IMR-90 (cell line): ENCODE results near the gene PAX5. TPM values are rescaled to one million over a fixed set of nuclear protein-coding genes. Genes with fewer than 3 reads are reported as not detected.

Experiments used
- ATAC-seq: fragments of 200-7000 bp; cut with Tn5 transposase; 2 replicates; pipeline ENCODE4 v1.9.1; 2020; ENCODE audit warnings: low read depth, mild to moderate bottlenecking, moderate library complexity
- BruUV-seq: library from RNA; stranded (reverse); fragments of 400-500 nt; replicated peaks from 2 replicates; lab custom pipeline; 2021; lab: Mats Ljungman, UMichigan
- CTCF ChIA-PET: fragments of 300-600 bp; formaldehyde crosslinking; extraction: SDS; loops from one replicate; lab custom pipeline; 2021; ENCODE audit warnings: antibody characterized with exemption; lab: Yijun Ruan, JAX
- POLR2A ChIA-PET: fragments of 300-600 bp; sonication (Branson Sonifier 250); formaldehyde crosslinking; loops from one replicate; lab custom pipeline; 2022; ENCODE audit warnings: antibody characterized with exemption; ENCODE audit not compliant: unreplicated experiment; lab: Charles Lee
- DNase-seq: peaks from one replicate; pipeline ENCODE4 v3.0.0; 2013
- H2AFZ ChIP-seq: replicated peaks from 2 replicates; pipeline ENCODE3; 2013; ENCODE audit warnings: low read length, mild to moderate bottlenecking; ENCODE audit not compliant: poor library complexity
- H2AK5ac ChIP-seq: 2 replicates; pipeline ENCODE4 v1.6.1; 2013; ENCODE audit warnings: low read depth, low read length, inconsistent platforms
- H2AK9ac ChIP-seq: replicated peaks from 2 replicates; pipeline ENCODE3; 2013; ENCODE audit warnings: mild to moderate bottlenecking, low read depth, low read length, moderate library complexity; ENCODE audit not compliant: poor library complexity
- H2BK120ac ChIP-seq: 2 replicates; pipeline ENCODE4 v1.6.1; 2013; ENCODE audit warnings: low read depth, low read length, inconsistent platforms
- H2BK15ac ChIP-seq: 3 replicates; pipeline ENCODE4 v1.6.1; 2013; ENCODE audit warnings: low read depth, low read length, inconsistent platforms
- H2BK20ac ChIP-seq: 2 replicates; pipeline ENCODE4 v1.6.1; 2013; ENCODE audit warnings: low read depth, mild to moderate bottlenecking, inconsistent platforms, low read length, moderate library complexity
- H2BK5ac ChIP-seq: 2 replicates; pipeline ENCODE4 v1.6.1; 2013; ENCODE audit warnings: mild to moderate bottlenecking, low read depth, low read length, inconsistent platforms; ENCODE audit not compliant: poor library complexity, severe bottlenecking
- H3K14ac ChIP-seq: replicated peaks from 2 replicates; pipeline ENCODE4 v1.6.1; 2013; ENCODE audit warnings: low read depth, low read length, inconsistent platforms
- H3K18ac ChIP-seq: 2 replicates; pipeline ENCODE4 v1.6.1; 2013; ENCODE audit warnings: low read depth, low read length, control low read depth
- H3K23ac ChIP-seq: 2 replicates; pipeline ENCODE4 v1.6.1; 2013; ENCODE audit warnings: low read depth, low read length, inconsistent platforms
- H3K27ac ChIP-seq: 2 replicates; pipeline ENCODE4 v1.5.1; 2013; ENCODE audit warnings: mild to moderate bottlenecking, control low read depth, low read length; ENCODE audit not compliant: insufficient read depth
- H3K27me3 ChIP-seq: 2 replicates; pipeline ENCODE4 v1.6.1; 2013; ENCODE audit warnings: low read length; ENCODE audit not compliant: control insufficient read depth, insufficient read depth
- H3K36me3 ChIP-seq: 2 replicates; pipeline ENCODE4 v1.6.1; 2013; ENCODE audit warnings: low read length, mixed read lengths; ENCODE audit not compliant: control insufficient read depth, insufficient read depth
- H3K4ac ChIP-seq: 2 replicates; pipeline ENCODE4 v1.6.1; 2013; ENCODE audit warnings: low read depth, low read length, inconsistent platforms
- H3K4me1 ChIP-seq: 2 replicates; pipeline ENCODE4 v1.6.1; 2013; ENCODE audit warnings: low read length, mixed read lengths; ENCODE audit not compliant: control insufficient read depth, insufficient read depth
- H3K4me2 ChIP-seq: 2 replicates; pipeline ENCODE4 v1.6.1; 2013; ENCODE audit warnings: low read depth, mild to moderate bottlenecking, control low read depth, low read length, moderate library complexity
- H3K4me3 ChIP-seq: 2 replicates; pipeline ENCODE4 v1.5.1; 2013; ENCODE audit warnings: low read depth, mild to moderate bottlenecking, control low read depth, low read length, moderate library complexity; ENCODE audit not compliant: insufficient read depth
- H3K56ac ChIP-seq: 2 replicates; pipeline ENCODE4 v1.6.1; 2013; ENCODE audit warnings: low read length, inconsistent platforms; ENCODE audit not compliant: insufficient read depth; ENCODE audit errors: extremely low read depth
- H3K79me1 ChIP-seq, 2 experiments: 2 replicates each; pipeline ENCODE4 v1.6.1; 2013; ENCODE audit warnings: low read length in 2 of 2, inconsistent platforms in 1 of 2, low read depth in 1 of 2
- H3K9ac ChIP-seq: 2 replicates; pipeline ENCODE4 v1.6.1; 2013; ENCODE audit warnings: low read depth, low read length, control low read depth
- H3K9me1 ChIP-seq: 2 replicates; pipeline ENCODE4 v1.6.1; 2013; ENCODE audit warnings: low read length, inconsistent platforms; ENCODE audit not compliant: insufficient read depth
- H3K9me3 ChIP-seq: 2 replicates; pipeline ENCODE4 v1.6.1; 2013; ENCODE audit warnings: low read length; ENCODE audit not compliant: control insufficient read depth, insufficient read depth
- H4K20me1 ChIP-seq: 2 replicates; pipeline ENCODE4 v1.6.1; 2013; ENCODE audit warnings: low read length, inconsistent platforms; ENCODE audit not compliant: insufficient read depth
- H4K5ac ChIP-seq: 2 replicates; pipeline ENCODE4 v1.6.1; 2013; ENCODE audit warnings: mild to moderate bottlenecking, low read depth, low read length, control low read depth
- H4K8ac ChIP-seq, 2 experiments: 2 replicates each; pipeline ENCODE4 v1.6.1; 2013; ENCODE audit warnings: low read depth in 2 of 2, low read length in 2 of 2, control low read depth in 1 of 2, inconsistent platforms in 1 of 2
- H4K91ac ChIP-seq: 2 replicates; pipeline ENCODE4 v1.6.1; 2013; ENCODE audit warnings: low read depth, low read length, inconsistent platforms; ENCODE audit not compliant: insufficient read depth
- WGBS, 2 experiments: methylation state at CpG; one replicate each; pipeline versions ENCODE4 v1.1.5 to v1.1.7; 2013; ENCODE audit warnings: missing lambda C conversion rate in 2 of 2; ENCODE audit not compliant: insufficient read length in 1 of 2; ENCODE audit errors: extremely low coverage in 2 of 2; 5-methylcytosine and 5-hydroxymethylcytosine counted together
- dilution Hi-C: fragments of 300-500 bp; cut with HindIII; formaldehyde crosslinking; loops from one replicate; pipeline ENCODE4 v1.14.3; 2018; ENCODE audit warnings: low sequenced_read_pairs; ENCODE audit not compliant: unreplicated experiment
- in situ Hi-C: fragments of 300-500 bp; cut with MboI; formaldehyde crosslinking; loops from 3 replicates; pipeline ENCODE4 v1.14.3; 2019; ENCODE audit warnings: low sequenced_read_pairs, inconsistent platforms, mixed read lengths
- intact Hi-C: fragments of 100-400 bp; cut with micrococcal nuclease; formaldehyde crosslinking; loops from 2 replicates; pipeline ENCODE4 v1.10.0; 2022
- polyA plus RNA-seq, 3 experiments: library from polyadenylated mRNA; depleted of rRNA; stranded (reverse); fragments of >200 nt; gene quantifications; 2 replicates each; pipeline ENCODE4 v1.2.3, GENCODE V29; 2012; ENCODE audit warnings: low replicate concordance in 1 of 3
- total RNA-seq: library from RNA; depleted of rRNA; stranded (reverse); fragments of >200 nt; gene quantifications from 2 replicates; pipeline ENCODE4 v1.2.3, GENCODE V29; 2012
- TF ChIP-seq, protein P1 (sequence below): conservative IDR thresholded peaks from 2 replicates; pipeline ENCODE4 v1.5.1; 2012; ENCODE audit warnings: mild to moderate bottlenecking, low read depth, low read length, improper control_type of control experiment

The PAX5 gene
- total and polyA plus RNA-seq, 2 of the 4 experiments (the other 2 are of a cell fraction): not detected

DNA sequence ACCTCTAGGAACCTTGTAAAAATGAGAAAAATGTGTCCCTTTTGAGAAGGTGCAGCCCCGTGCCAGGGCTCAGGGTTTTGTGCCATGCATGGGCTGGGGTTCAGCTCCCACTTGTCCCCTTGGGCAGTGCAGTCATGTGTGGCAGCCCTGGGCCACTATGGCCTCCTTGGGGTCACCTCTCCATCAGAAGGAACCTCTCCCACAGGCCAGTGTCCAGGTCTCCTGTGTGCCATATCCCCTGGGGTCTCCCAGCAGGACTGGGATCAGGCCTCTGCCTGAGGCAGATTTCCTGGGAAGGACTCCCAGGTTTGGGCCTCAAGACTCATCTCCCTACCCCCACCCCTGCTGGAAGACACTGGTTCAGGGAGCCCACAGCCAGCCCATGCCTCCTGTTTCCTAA lies 189.1 kb downstream of the PAX5 start:
- no CpG with 5 or more reads among the region's 1 CpG for WGBS, 2 experiments
- no peak overlapping the region for H3K9ac ChIP-seq
- no peak overlapping the region for H4K5ac ChIP-seq
- no peaks in the 10 kb centered on the region for H3K79me1 ChIP-seq
- dilution Hi-C loops (no loop called here), in situ Hi-C loops (no loop called here), intact Hi-C loops (no loop called here)
- H3K9me3 ChIP-seq: no peaks in the 10 kb centered on the region
- H4K20me1 ChIP-seq: no peaks in the 10 kb centered on the region
- H3K4me2 ChIP-seq: no peak overlapping the region
- H3K14ac ChIP-seq: no peak overlapping the region
- no peaks in the 10 kb centered on the region for H3K36me3 ChIP-seq
- H3K9me1 ChIP-seq: peaks cover 3% of the 10 kb centered on the region; the same call in 1 of the 2 replicates
- H3K23ac ChIP-seq: no peak overlapping the region
- H2BK120ac ChIP-seq: no peak overlapping the region
- no peak overlapping the region for H2AK9ac ChIP-seq
- TF ChIP-seq, protein P1, sequence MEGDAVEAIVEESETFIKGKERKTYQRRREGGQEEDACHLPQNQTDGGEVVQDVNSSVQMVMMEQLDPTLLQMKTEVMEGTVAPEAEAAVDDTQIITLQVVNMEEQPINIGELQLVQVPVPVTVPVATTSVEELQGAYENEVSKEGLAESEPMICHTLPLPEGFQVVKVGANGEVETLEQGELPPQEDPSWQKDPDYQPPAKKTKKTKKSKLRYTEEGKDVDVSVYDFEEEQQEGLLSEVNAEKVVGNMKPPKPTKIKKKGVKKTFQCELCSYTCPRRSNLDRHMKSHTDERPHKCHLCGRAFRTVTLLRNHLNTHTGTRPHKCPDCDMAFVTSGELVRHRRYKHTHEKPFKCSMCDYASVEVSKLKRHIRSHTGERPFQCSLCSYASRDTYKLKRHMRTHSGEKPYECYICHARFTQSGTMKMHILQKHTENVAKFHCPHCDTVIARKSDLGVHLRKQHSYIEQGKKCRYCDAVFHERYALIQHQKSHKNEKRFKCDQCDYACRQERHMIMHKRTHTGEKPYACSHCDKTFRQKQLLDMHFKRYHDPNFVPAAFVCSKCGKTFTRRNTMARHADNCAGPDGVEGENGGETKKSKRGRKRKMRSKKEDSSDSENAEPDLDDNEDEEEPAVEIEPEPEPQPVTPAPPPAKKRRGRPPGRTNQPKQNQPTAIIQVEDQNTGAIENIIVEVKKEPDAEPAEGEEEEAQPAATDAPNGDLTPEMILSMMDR: no peak
- H3K18ac ChIP-seq: no peak overlapping the region
- H2AK5ac ChIP-seq: no peak overlapping the region
- no peak overlapping the region for H2BK15ac ChIP-seq
- H2AFZ ChIP-seq: no peak overlapping the region
- no TSS peak for BruUV-seq
- peaks cover 56% of the 10 kb centered on the region for H3K27me3 ChIP-seq
- no peak overlapping the region for H2BK5ac ChIP-seq
- no peak overlapping the region for H4K8ac ChIP-seq
- no peaks in the 10 kb centered on the region for H3K4me1 ChIP-seq
- H2BK20ac ChIP-seq: no peak overlapping the region
- no peak for DNase-seq
- no peak overlapping the region for H3K4me3 ChIP-seq
- no peak overlapping the region for H3K56ac ChIP-seq
- H3K27ac ChIP-seq: no peak overlapping the region
- H4K91ac ChIP-seq: no peak overlapping the region
- no peak overlapping the region for H3K4ac ChIP-seq
- ChIA-PET CTCF (no interaction called here), POLR2A (no interaction called here)
- no peak for ATAC-seq
